Neuronal stem cell (in vitro differentiated cells): ENCODE results near the gene RHOBTB3.

Experiments
- DNase-seq: peaks from one replicate; pipeline ENCODE4 v3.0.0-alpha.2; 2013; ENCODE audit warnings: low spot score
- H2AFZ ChIP-seq: one replicate; pipeline ENCODE4 v1.6.1; 2013; ENCODE audit warnings: mild to moderate bottlenecking, low read length, inconsistent platforms
- H2AK5ac ChIP-seq: 2 replicates; pipeline ENCODE4 v1.6.1; 2013; ENCODE audit warnings: low read depth, mild to moderate bottlenecking, inconsistent platforms, low read length, moderate library complexity, mixed read lengths
- H2BK120ac ChIP-seq: 2 replicates; pipeline ENCODE4 v1.6.1; 2013; ENCODE audit warnings: low read depth, mild to moderate bottlenecking, inconsistent platforms, low read length, moderate library complexity, mixed read lengths
- H2BK12ac ChIP-seq: one replicate; pipeline ENCODE4 v1.6.1; 2013; ENCODE audit warnings: low read length, inconsistent platforms
- H2BK15ac ChIP-seq: 2 replicates; pipeline ENCODE4 v1.6.1; 2013; ENCODE audit warnings: mild to moderate bottlenecking, low read length, inconsistent platforms, mixed read lengths
- H2BK5ac ChIP-seq: one replicate; pipeline ENCODE4 v1.6.1; 2013; ENCODE audit warnings: inconsistent platforms, mild to moderate bottlenecking, low read length, moderate library complexity
- H3K14ac ChIP-seq: one replicate; pipeline ENCODE4 v1.6.1; 2013; ENCODE audit warnings: low read length, inconsistent platforms
- H3K18ac ChIP-seq: 2 replicates; pipeline ENCODE4 v1.6.1; 2013; ENCODE audit warnings: low read length, inconsistent platforms
- H3K23ac ChIP-seq: 2 replicates; pipeline ENCODE4 v1.6.1; 2013; ENCODE audit warnings: low read depth, mild to moderate bottlenecking, mixed read lengths, low read length, inconsistent platforms; ENCODE audit not compliant: poor library complexity
- H3K27ac ChIP-seq: replicated peaks from 3 replicates; pipeline ENCODE4 v1.5.1; 2013; ENCODE audit warnings: low read length, inconsistent platforms
- H3K27me3 ChIP-seq, 3 experiments: 2 replicates each; pipeline ENCODE4 v1.6.1; 2013; ENCODE audit warnings: low read length in 3 of 3, mild to moderate bottlenecking in 2 of 3, inconsistent platforms in 1 of 3, low read depth in 1 of 3, mixed read lengths in 1 of 3, moderate library complexity in 1 of 3; ENCODE audit not compliant: control insufficient read depth in 3 of 3, insufficient read depth in 3 of 3
- H3K36me3 ChIP-seq, 2 donors: replicated peaks in 1 of 2; 2 replicates each; pipeline ENCODE4 v1.6.1; 2013; ENCODE audit warnings: low read length in 2 of 2; ENCODE audit not compliant: control insufficient read depth in 2 of 2, insufficient read depth in 2 of 2
- H3K4ac ChIP-seq: 2 replicates; pipeline ENCODE4 v1.6.1; 2013; ENCODE audit warnings: inconsistent platforms, mild to moderate bottlenecking, low read length, moderate library complexity
- H3K4me1 ChIP-seq, 2 donors: 1 replicate in 1 of 2; 2 replicates in 1 of 2; pipeline ENCODE4 v1.6.1; 2013; ENCODE audit warnings: low read length in 2 of 2, low read depth in 1 of 2; ENCODE audit not compliant: control insufficient read depth in 2 of 2, insufficient read depth in 1 of 2
- H3K4me2 ChIP-seq: one replicate; pipeline ENCODE4 v1.6.1; 2013; ENCODE audit warnings: mild to moderate bottlenecking, low read length, inconsistent platforms; ENCODE audit not compliant: insufficient read depth, poor library complexity, severe bottlenecking
- H3K4me3 ChIP-seq, 2 donors: 2 replicates each; pipeline ENCODE4 v1.5.1; 2013; ENCODE audit warnings: low read length in 2 of 2, mild to moderate bottlenecking in 2 of 2, inconsistent platforms in 1 of 2, moderate library complexity in 1 of 2
- H3K79me1 ChIP-seq: one replicate; pipeline ENCODE4 v1.6.1; 2013; ENCODE audit warnings: low read depth, mild to moderate bottlenecking, inconsistent platforms, low read length, moderate library complexity
- H3K9ac ChIP-seq: one replicate; pipeline ENCODE4 v1.6.1; 2013; ENCODE audit warnings: mild to moderate bottlenecking, low read depth, low read length, inconsistent platforms; ENCODE audit not compliant: poor library complexity
- H3K9me3 ChIP-seq, 2 donors: replicated peaks in 1 of 2; 2 replicates each; pipeline versions ENCODE3 to v1.6.1; 2013; ENCODE audit warnings: low read length in 2 of 2, mild to moderate bottlenecking in 2 of 2, inconsistent platforms in 1 of 2, low read depth in 1 of 2, mixed read lengths in 1 of 2, moderate library complexity in 1 of 2; ENCODE audit not compliant: control insufficient read depth in 2 of 2, insufficient read depth in 1 of 2
- H4K8ac ChIP-seq: one replicate; pipeline ENCODE4 v1.6.1; 2013; ENCODE audit warnings: low read depth, mild to moderate bottlenecking, inconsistent platforms, low read length, moderate library complexity
- H4K91ac ChIP-seq: one replicate; pipeline ENCODE4 v1.6.1; 2013; ENCODE audit warnings: low read length, low read depth, mild to moderate bottlenecking, inconsistent platforms; ENCODE audit not compliant: poor library complexity
- WGBS, 2 donors: extraction: QIAGEN DNeasy Blood & Tissue Kit; methylation state at CpG; one replicate each; pipeline ENCODE4 v1.1.7; 2013; ENCODE audit warnings: missing lambda C conversion rate in 2 of 2, mixed read lengths in 1 of 2; ENCODE audit not compliant: insufficient read length in 2 of 2, insufficient replicate concordance in 1 of 2; ENCODE audit errors: extremely low coverage in 2 of 2; 5-methylcytosine and 5-hydroxymethylcytosine counted together

RHOBTB3 gene

DNA sequence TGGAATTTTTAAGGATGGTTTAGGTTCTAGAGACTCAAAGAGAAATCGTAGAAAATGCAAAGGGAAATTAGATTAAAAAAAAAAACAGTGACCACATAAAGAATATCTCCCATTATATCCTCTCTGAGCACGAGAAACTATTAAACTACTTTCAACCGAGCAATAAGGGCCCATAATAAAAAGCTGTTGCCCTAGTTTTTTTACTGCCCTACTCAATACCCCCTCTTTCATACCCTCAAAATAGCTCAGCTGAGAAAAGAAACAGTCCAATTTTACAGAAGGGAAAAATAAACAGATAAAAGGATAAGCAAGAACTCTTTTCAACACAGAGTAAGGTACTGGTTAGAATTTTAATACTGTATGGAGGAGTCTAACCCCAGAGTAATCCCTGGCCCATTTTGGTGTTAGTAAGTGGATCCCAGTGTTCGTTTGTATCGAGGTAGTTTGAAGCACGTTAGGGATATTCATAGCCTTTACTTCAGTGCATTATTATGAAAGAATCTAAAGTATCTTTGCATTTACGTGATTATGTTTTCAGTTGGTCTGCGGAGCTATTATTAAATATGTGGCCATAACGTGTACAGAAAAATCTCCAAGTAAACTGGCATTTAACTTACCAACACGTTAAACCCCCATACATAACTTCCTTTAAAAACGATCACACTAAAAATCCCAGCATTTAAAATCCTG lies 980 bp upstream of the RHOBTB3 start:
- Histone ChIP-seq H3K4me1 (peaks cover 6 to 35% of the 10 kb centered on the region in 2 donors), H2AK5ac (no peak overlapping the region), H3K27me3 (peaks cover 0 to 30% (median 5%) of the 10 kb centered on the region in 3 experiments), H3K27ac (no peak overlapping the region), H3K14ac (no peak overlapping the region), H2BK15ac (no peak overlapping the region), H3K23ac (no peak overlapping the region), H4K8ac (no peak overlapping the region), H3K18ac (no peak overlapping the region), H3K4me3 (peak overlapping the region in 1 of 2 donors; percentile 88), H3K9me3 (no peaks in the 10 kb centered on the region), H3K4me2 (no peak overlapping the region), H2AFZ (peak overlapping the region; percentile 80), H3K4ac (no peak overlapping the region), H2BK120ac (no peak overlapping the region), H2BK5ac (no peak overlapping the region), H3K9ac (no peak overlapping the region), H2BK12ac (no peak overlapping the region), H3K36me3 (peaks cover 0 to 26% of the 10 kb centered on the region in 2 donors), H4K91ac (no peak overlapping the region), H3K79me1 (no peaks in the 10 kb centered on the region)
- no CpG with 5 or more reads among the region's 11 CpGs for WGBS, 2 donors
- no peak for DNase-seq

GRCh38 chr5:95731571-95732554 lies 727 bp downstream of the RHOBTB3 start:
- peaks cover 0 to 43% of the 10 kb centered on the region in 2 donors for H3K36me3 ChIP-seq
- H2BK15ac ChIP-seq, result peak overlapping the region; percentile 64
- H4K8ac ChIP-seq, result no peak overlapping the region
- H3K14ac ChIP-seq, result no peak overlapping the region
- no peaks in the 10 kb centered on the region for H3K9me3 ChIP-seq
- no peak overlapping the region for H3K4ac ChIP-seq
- H3K4me3 ChIP-seq, result peak overlapping the region; percentile 85 to 88
- no peak overlapping the region for H3K27ac ChIP-seq
- peaks cover 0 to 30% (median 5%) of the 10 kb centered on the region in 3 experiments for H3K27me3 ChIP-seq
- H3K23ac ChIP-seq, result peak overlapping the region; percentile 99
- H2BK120ac ChIP-seq, result peak overlapping the region; percentile 72
- H4K91ac ChIP-seq, result no peak overlapping the region
- H2AFZ ChIP-seq, result peak overlapping the region; percentile 80
- H3K79me1 ChIP-seq, result no peaks in the 10 kb centered on the region
- H2BK5ac ChIP-seq, result peak overlapping the region; percentile 66
- H2AK5ac ChIP-seq, result peak overlapping the region; percentile 56
- no CpG with 5 or more reads among the region's 64 CpGs for WGBS, 2 donors
- peak overlapping the region; percentile 90 for H2BK12ac ChIP-seq
- DNase-seq, result peak; percentile 32
- peak overlapping the region; percentile 92 for H3K9ac ChIP-seq
- H3K18ac ChIP-seq, result peak overlapping the region; percentile 94
- H3K4me1 ChIP-seq, result peaks cover 6 to 37% of the 10 kb centered on the region in 2 donors
- peak overlapping the region; percentile 93 for H3K4me2 ChIP-seq

GRCh38 chr5:95733107-95733665 lies 2.0 kb downstream of the RHOBTB3 start:
- Histone ChIP-seq H3K36me3 (peaks cover 0 to 56% of the 10 kb centered on the region in 2 donors), H4K8ac (no peak overlapping the region), H3K14ac (no peak overlapping the region), H3K9me3 (no peaks in the 10 kb centered on the region), H3K18ac (no peak overlapping the region), H3K4ac (no peak overlapping the region), H3K4me1 (peaks cover 6 to 31% of the 10 kb centered on the region in 2 donors), H3K79me1 (no peaks in the 10 kb centered on the region), H3K4me2 (no peak overlapping the region), H2AFZ (no peak overlapping the region), H2BK5ac (no peak overlapping the region), H3K4me3 (peak overlapping the region in 1 of 2 donors; percentile 88), H3K27me3 (peaks cover 0 to 30% (median 5%) of the 10 kb centered on the region in 3 experiments), H3K27ac (no peak overlapping the region), H3K9ac (no peak overlapping the region), H2AK5ac (no peak overlapping the region), H4K91ac (no peak overlapping the region), H2BK120ac (no peak overlapping the region), H3K23ac (no peak overlapping the region), H2BK12ac (no peak overlapping the region), H2BK15ac (no peak overlapping the region)
- WGBS, 2 donors, result no CpG with 5 or more reads among the region's 9 CpGs
- DNase-seq, result no peak
